DOHH2 (cell line): ENCODE data around the gene EPHA3.

Source experiments
- H3F3A ChIP-seq: fragments of 200-600 bp; sonication (generic), shearing (Covaris generic); 2 replicates; pipeline ENCODE4 v1.6.0; 2016; ENCODE audit warnings: antibody characterized with exemption, mild to moderate bottlenecking; ENCODE audit not compliant: control insufficient read depth, insufficient read depth
- H3K27ac ChIP-seq: fragments of 200-600 bp; sonication (generic); 2 replicates; pipeline ENCODE4 v1.5.1; 2014; ENCODE audit warnings: low read depth, mild to moderate bottlenecking, low read length, moderate library complexity
- H3K27me3 ChIP-seq: fragments of 200-600 bp; sonication (generic); 2 replicates; pipeline ENCODE4 v1.6.1; 2014; ENCODE audit warnings: mild to moderate bottlenecking, low read length, mixed read lengths; ENCODE audit not compliant: control insufficient read depth
- H3K36me3 ChIP-seq: fragments of 200-600 bp; sonication (generic); 2 replicates; pipeline ENCODE4 v1.6.1; 2014; ENCODE audit warnings: mild to moderate bottlenecking, low read length, moderate library complexity, mixed read lengths; ENCODE audit not compliant: control insufficient read depth
- H3K4me1 ChIP-seq: fragments of 200-600 bp; sonication (generic); 2 replicates; pipeline ENCODE4 v1.6.1; 2014; ENCODE audit warnings: mild to moderate bottlenecking, low read length, mixed read lengths; ENCODE audit not compliant: control insufficient read depth
- H3K4me2 ChIP-seq: fragments of 200-600 bp; sonication (generic); 2 replicates; pipeline ENCODE4 v1.6.0; 2014; ENCODE audit warnings: mild to moderate bottlenecking, low read length, moderate library complexity
- H3K4me3 ChIP-seq: fragments of 200-600 bp; sonication (generic); 2 replicates; pipeline ENCODE4 v1.5.1; 2014; ENCODE audit warnings: mild to moderate bottlenecking, low read length, mixed read lengths
- H3K79me2 ChIP-seq: fragments of 200-600 bp; sonication (generic); 2 replicates; pipeline ENCODE4 v1.6.1; 2014; ENCODE audit warnings: mild to moderate bottlenecking, low read length, mixed read lengths; ENCODE audit not compliant: control insufficient read depth
- H3K9me2 ChIP-seq: fragments of 200-600 bp; sonication (generic); replicated peaks from 2 replicates; pipeline ENCODE4 v1.6.1; 2014; ENCODE audit warnings: mild to moderate bottlenecking, low read length, mixed read lengths; ENCODE audit not compliant: control insufficient read depth
- H3K9me3 ChIP-seq: fragments of 200-600 bp; sonication (generic); 2 replicates; pipeline ENCODE4 v1.6.1; 2014; ENCODE audit warnings: antibody characterized with exemption, low read length, mixed read lengths; ENCODE audit not compliant: control insufficient read depth, insufficient read depth
- H4K20me1 ChIP-seq: fragments of 200-600 bp; sonication (generic); 2 replicates; pipeline ENCODE4 v1.6.0; 2014; ENCODE audit warnings: low read depth, mild to moderate bottlenecking, antibody characterized with exemption, low read length, moderate library complexity; ENCODE audit not compliant: control insufficient read depth, insufficient read depth
- EZH2phosphoT487 ChIP-seq: fragments of 200-600 bp; sonication (generic); IDR thresholded peaks from 2 replicates; pipeline ENCODE4 v1.6.1; 2017; ENCODE audit warnings: borderline replicate concordance, mild to moderate bottlenecking, antibody characterized with exemption, low read length, moderate library complexity, mixed read lengths
- TF ChIP-seq, protein P1 (sequence below): fragments of 200-600 bp; sonication (generic); IDR thresholded peaks from one replicate; pipeline ENCODE4 v1.5.1; 2014; ENCODE audit warnings: antibody characterized with exemption, mild to moderate bottlenecking, low read depth, low read length; ENCODE audit not compliant: poor library complexity, severe bottlenecking

The EPHA3 gene

DNA sequence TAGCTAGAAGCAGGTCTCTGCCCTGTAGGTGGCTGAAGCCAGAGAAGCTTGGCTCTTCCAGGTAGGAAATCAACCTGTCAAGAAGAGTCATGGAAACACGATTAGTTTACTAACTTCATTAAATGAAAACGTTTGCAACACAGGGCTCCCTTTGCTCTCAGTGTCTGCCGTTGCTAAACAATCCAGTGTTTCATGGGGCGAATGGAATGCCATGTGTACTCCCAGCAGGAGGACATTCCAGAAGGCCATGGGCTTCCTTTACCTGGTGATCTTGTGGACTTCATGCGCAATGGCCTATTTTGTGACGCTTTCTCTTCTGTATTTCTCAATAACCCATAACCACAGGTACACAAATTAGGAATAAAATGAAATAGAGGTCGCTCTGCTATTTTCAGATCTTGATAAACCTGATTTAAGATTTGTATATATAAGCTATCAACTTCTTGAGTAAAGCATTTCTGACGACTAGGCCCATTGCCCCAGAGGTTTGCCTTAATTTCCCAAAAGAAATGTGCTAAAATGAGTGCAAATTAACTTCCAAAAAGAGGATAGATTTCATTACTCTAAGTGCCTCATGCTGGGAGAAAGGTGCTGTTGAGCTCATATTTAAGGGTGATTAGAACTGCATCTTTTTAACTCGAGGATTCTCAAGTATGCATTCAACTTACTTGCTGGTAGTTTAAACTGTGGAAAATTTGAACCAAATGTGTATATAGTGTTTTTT is 171.0 kb downstream of the EPHA3 start:
- H3K27ac ChIP-seq, result no peak overlapping the region
- H3K4me1 ChIP-seq, result no peaks in the 10 kb centered on the region
- no peaks in the 10 kb centered on the region for H4K20me1 ChIP-seq
- H3K79me2 ChIP-seq, result no peaks in the 10 kb centered on the region
- H3K9me3 ChIP-seq, result no peaks in the 10 kb centered on the region
- H3K36me3 ChIP-seq, result no peaks in the 10 kb centered on the region
- no peak for TF ChIP-seq EZH2phosphoT487
- TF ChIP-seq, protein P1, sequence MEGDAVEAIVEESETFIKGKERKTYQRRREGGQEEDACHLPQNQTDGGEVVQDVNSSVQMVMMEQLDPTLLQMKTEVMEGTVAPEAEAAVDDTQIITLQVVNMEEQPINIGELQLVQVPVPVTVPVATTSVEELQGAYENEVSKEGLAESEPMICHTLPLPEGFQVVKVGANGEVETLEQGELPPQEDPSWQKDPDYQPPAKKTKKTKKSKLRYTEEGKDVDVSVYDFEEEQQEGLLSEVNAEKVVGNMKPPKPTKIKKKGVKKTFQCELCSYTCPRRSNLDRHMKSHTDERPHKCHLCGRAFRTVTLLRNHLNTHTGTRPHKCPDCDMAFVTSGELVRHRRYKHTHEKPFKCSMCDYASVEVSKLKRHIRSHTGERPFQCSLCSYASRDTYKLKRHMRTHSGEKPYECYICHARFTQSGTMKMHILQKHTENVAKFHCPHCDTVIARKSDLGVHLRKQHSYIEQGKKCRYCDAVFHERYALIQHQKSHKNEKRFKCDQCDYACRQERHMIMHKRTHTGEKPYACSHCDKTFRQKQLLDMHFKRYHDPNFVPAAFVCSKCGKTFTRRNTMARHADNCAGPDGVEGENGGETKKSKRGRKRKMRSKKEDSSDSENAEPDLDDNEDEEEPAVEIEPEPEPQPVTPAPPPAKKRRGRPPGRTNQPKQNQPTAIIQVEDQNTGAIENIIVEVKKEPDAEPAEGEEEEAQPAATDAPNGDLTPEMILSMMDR, result no peak
- H3F3A ChIP-seq, result no peaks in the 10 kb centered on the region
- H3K4me3 ChIP-seq, result no peak overlapping the region
- no peaks in the 10 kb centered on the region for H3K9me2 ChIP-seq
- no peaks in the 10 kb centered on the region for H3K27me3 ChIP-seq
- H3K4me2 ChIP-seq, result no peak overlapping the region

- TF ChIP-seq, protein P1, result no peak
- no peak for TF ChIP-seq EZH2phosphoT487
- no peak overlapping the region for H3K4me3 ChIP-seq
Measured at GRCh38 chr3:89280301-89280700, 172.9 kb downstream of the EPHA3 start.

DNA sequence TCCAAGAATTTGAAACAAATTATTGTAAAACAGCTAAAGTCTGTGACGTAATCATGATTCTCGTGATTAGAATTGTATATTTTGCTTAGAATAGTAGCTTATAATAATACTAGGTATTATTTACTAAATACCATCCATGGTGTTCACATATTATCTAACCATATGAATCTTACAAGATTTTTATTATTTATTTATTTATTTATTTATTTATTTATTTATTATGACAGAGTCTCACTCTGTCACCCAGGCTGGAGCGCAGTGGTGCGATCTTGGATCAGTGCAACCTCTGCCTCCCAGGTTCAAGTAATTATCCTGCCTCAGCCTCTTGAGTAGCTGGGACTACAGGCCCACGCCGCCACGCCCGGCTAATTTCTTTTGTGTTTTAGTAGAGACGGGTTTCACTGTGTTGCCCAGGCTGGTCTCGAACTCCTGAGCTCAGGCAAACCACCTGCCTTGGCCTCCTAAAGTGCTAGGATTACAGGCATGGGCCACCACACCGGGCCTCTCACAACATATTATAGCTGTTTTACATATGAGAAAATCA is 173.5 kb downstream of the EPHA3 start:
- Histone ChIP-seq H3K4me2 (no peak overlapping the region), H4K20me1 (no peaks in the 10 kb centered on the region), H3K9me3 (no peaks in the 10 kb centered on the region), H3K27ac (no peak overlapping the region), H3K36me3 (no peaks in the 10 kb centered on the region), H3F3A (no peaks in the 10 kb centered on the region), H3K4me1 (no peaks in the 10 kb centered on the region), H3K27me3 (no peaks in the 10 kb centered on the region), H3K79me2 (no peaks in the 10 kb centered on the region), H3K4me3 (no peak overlapping the region), H3K9me2 (no peaks in the 10 kb centered on the region)
- TF ChIP-seq EZH2phosphoT487, result no peak
- TF ChIP-seq, protein P1, result no peak

More at GRCh38 chr3:89280301-89280700, 172.9 kb downstream of the EPHA3 start:
- Histone ChIP-seq H3K36me3 (no peaks in the 10 kb centered on the region), H3K9me3 (no peaks in the 10 kb centered on the region), H3K27me3 (no peaks in the 10 kb centered on the region), H3K27ac (no peak overlapping the region), H3K4me2 (no peak overlapping the region), H4K20me1 (no peaks in the 10 kb centered on the region), H3K9me2 (no peaks in the 10 kb centered on the region), H3K4me1 (no peaks in the 10 kb centered on the region), H3K79me2 (no peaks in the 10 kb centered on the region), H3F3A (no peaks in the 10 kb centered on the region)
